ENCODE data around the gene FCAMR.

FCAMR gene

DNA sequence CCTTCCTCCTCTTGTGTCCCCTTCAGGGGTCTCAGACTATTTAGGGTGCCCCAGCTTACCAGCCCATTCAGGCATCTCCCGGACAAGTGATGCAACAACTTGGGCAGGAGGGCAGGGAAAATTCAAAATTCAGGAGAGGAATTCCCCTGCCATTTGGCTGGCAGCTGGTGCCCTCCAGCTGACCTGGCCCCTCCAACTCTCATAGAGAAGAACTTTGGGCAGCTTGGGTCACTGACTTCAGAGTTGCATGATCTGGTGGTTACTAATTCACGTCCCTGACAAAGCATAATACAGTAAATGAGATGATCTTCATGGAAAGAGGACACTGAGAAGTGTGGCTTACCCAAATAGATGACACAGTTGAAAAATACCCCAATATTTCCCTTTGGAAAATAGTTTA, at the start of gene FCAMR:
Gene FCAMR (minus strand): TSS at position 15 of the 400 bp plus-strand sequence. CDS start 335 bp downstream, outside the sequence.
- DNase-seq = no peak

GRCh38 chr1:207019661-207020060, 49.4 kb upstream of the FCAMR start:
- DNase-seq = no peak

GRCh38 chr1:207019161-207019560, 48.9 kb upstream of the FCAMR start:
- DNase-seq = no peak

- DNase-seq = no peak
These were observed 48.4 kb upstream of the FCAMR start for GRCh38 chr1:207018707-207019106.

- DNase-seq = no peak
These were observed 47.6 kb upstream of the FCAMR start for GRCh38 chr1:207017615-207018559.

- DNase-seq = no peak
These were observed 45.5 kb upstream of the FCAMR start for GRCh38 chr1:207015791-207016190.

DNA sequence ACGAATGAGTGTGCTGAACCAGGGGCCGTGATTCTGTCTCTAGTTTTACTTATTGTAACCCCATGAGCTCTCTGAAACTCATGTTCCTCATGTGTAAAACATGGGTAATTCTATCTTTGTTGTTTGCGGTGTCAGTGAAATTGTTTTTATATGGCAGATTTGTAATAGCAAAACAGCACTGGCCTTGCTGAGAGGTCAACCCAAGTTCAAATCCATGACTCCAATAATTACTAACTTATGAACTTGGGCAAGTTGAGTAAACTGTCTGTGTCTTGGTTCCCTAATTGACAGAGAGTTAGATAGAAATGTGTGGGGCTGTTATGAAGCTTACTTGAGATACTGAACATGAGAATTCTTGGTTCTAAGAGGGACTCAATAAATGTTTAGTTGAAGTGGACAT, 44.5 kb upstream of the FCAMR start:
- DNase-seq = no peak

DNA sequence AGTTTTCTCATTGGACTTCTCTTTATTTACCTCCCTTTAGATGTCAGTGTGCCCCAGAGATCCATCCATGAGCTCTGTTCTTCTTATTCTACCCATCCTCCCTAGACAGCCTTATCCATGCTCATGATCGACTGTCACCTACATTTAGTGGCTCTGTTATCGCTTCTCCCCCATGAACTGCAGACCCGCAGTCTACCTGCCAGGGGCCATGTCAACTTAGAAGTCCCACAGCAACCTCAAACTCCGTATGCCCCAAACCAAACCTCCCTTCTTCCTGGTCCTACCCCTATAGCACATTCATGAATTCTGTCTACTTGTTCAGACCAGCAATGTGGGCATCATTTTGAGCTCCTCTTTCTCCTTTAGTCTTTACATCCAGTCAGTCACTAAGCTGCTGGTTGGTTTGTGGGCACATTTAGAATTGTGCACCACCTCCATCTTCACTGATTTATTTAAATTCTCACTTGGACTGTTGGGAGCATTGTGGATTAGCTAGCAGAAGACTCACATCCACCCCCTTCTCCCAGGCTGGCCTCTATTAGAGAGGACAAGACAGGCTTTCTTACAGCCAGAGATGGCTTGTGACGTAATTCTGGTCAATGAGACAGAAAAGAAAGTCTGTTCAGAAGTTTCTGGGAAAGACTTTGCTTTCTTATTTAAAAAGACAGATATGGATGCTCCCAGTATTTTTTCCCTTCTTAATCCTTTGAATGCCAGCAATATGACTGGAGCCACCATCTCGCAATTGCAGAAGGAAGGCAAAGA, 43.2 kb upstream of the FCAMR start:
- no peak for DNase-seq

DNA sequence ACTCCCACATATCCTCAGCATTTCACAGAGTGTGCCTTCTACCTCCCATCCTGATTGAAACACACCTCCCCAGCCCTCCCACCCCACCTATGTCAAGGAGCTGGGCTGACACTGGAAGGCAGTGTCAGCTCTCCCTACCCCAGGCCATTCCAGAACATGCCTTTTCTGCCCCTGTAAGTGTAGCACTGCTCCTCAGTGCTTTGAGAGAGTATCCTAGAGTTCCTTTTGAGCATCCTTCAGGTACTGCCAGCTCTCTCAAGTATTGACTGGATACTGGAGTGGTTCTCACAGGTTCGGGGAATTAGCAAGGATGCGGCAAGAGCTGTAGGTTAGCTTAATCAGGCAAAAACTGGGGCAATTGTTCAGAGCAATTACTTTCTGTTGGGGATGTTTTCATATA, 40.5 kb upstream of the FCAMR start:
- no peak for DNase-seq

GRCh38 chr1:207009945-207010344, 39.7 kb upstream of the FCAMR start:
- no peak for DNase-seq

GRCh38 chr1:207009182-207009850, 39.1 kb upstream of the FCAMR start:
- DNase-seq = no peak

GRCh38 chr1:207007352-207008033, 37.2 kb upstream of the FCAMR start:
- DNase-seq = no peak

- no peak for DNase-seq
These were observed 36.7 kb upstream of the FCAMR start for GRCh38 chr1:207006914-207007313.

DNA sequence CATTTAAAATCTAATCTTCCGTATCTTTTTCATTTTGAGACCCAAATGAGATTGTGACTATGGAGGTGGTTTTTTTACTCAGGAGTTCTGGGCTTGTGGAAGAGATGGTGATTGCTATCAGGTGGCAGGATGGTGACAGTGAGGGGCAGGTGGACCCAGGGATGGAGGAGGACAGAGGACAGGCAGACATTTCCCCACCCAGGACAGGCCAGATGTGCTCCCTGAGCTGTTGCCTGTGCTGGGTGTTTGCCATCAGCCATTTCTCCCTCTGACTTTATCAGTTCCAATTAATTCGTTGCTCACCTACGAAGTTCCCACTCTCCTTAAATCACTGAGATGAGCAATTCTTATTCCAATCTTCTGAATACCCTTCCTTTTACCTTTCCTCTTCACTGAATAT, 35.8 kb upstream of the FCAMR start:
- DNase-seq = no peak

DNA sequence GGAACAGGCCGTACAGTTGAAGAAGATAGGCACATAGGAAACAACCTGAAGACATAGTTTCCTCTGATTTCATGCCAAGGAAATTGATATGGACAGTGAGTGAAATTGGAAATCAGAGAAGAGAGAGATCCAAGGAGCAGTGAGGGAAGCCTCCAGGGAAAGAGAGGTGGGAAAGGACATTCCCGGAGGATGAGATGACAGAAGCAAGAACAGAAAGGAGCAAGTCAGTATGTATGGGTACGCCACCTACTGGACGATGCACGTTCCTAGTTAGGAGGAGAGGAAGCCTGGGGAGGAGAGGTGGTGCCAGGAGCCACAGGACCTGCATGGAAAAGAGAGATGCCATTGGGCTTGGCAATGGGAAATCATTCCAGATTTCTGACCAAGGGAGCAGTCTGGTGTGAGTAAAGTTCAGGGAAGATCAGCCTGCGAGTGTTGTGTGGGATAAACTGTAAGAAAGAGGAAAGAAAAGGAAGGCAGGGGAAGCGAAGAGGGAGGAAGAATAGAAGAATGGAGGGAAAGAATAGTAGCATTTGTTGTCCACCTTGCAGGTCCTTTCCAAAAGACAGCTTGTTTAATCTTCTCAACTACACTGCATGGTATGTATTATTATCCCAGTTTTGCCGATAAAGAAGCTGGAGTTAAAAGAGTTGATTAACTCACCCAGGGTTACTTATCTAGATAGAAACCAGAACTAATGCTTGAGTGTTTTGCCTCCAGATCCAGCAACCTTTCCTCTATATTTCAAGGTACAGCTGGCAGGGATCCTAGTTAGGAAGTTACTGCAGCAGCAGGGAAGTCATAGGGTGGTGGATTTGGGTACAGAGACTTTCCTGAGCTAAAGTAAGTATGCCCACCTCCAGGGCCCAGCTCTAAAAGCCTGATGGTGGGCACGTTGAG, 34.9 kb upstream of the FCAMR start:
- peak; percentile 58 for DNase-seq

GRCh38 chr1:207003210-207003609, 33.0 kb upstream of the FCAMR start:
- no peak for DNase-seq

DNA sequence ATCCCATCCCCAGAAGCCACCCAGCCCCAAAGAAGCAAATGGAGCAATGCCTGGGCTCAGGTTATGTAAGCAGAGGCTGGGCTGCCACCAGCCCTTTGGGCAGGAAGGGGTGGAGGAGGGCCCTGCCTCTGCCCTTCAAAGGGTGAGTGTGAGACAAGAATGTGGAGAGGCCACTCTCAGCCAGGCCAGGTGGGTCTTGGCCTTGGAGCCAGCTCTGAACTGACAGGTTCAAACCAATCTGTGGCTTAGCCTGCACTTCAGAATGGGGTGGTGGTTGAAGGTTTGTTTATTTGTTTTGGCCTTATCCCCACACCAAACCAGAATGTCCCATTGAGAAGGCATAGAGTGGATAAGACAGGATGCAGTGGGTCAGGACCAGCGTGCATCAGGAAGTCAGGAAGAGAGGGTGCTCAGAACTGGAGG, 32.5 kb upstream of the FCAMR start:
- no peak for DNase-seq

DNA sequence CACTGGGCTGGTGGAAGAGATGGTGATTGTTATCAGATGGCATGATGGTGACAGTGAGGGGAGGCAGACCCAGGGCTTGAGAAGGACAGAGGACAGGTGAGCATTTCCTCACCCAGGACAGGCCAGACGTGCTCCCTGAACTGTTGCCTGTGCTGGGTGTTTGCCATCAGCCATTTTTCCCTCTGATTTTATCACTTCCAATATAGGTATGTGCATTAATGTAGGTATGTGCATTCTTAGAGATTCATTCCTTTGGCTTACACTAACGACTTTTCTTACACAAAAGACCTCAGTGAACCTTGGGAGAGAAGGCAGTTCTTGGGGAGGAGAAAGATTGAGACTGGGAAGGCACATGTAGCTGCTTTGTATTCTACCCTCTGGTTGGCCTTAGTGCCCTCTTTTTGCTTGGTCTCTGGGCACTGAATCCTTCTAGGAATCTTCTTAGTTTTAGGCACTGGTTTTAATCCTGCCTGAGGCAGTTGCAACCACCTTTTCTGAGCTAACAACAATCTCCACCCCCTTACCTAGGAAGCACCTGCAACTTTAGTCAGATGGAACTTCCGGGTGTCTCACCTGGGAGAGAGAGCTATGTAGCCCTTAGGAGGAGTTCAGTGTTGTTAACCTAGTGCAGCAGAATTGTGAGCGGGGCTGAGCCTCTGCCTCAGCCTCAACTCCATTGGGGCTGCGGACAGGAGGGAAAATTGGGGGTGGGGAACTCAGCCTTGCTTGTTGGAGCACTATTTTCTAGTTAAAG, 31.4 kb upstream of the FCAMR start:
- DNase-seq = no peak

DNA sequence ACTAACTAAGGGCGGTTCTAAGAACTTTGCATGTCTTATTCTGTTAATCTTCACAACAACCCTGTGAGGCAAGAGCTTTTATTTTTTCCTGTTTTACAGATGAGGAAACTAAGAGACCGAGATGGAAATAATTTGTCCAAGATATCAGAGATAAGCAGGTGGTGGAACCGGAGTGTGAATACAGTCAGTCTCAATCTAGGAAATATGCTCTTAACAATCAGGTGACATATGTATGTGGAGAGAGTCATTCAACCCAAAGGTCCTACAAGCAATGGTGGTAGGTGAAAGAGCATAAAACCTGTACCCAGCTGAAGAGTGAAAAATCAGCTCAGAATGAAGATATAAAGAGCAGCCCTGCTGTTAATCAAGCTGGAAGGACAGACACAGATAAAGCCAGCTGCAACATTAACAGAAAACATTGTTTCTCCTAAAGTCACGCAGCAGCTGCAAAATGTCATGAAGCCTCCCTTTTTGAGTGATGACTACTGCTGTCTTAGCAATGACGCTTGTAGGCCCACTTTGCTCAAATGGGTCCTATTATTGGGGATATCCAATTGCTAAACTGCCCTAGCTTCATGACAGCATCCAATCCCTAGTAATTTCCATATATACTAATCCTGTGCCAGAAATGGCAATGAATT, 30.5 kb upstream of the FCAMR start:
- DNase-seq = no peak

GRCh38 chr1:206998816-206999215, 28.6 kb upstream of the FCAMR start:
- DNase-seq = no peak
